ENCODE results near the gene PRKAG1.

Gene PRKAG1

DNA sequence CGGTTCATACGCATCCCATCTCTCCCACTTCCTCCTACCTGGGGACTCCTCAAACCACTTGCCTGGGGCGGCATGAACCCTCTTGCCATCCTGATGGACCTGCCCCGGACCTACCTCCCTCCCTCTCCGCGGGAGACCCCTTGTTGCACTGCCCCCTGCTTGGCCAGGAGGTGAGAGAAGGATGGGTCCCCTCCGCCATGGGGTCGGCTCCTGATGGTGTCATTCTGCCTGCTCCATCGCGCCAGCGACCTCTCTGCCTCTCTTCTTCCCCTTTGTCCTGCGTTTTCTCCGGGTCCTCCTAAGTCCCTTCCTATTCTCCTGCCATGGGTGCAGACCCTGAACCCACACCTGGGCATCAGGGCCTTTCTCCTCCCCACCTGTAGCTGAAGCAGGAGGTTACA, 36.8 kb downstream of the PRKAG1 start:
- no peak overlapping the region for H3K4me3 ChIP-seq (ENCODE audit: low read depth in 1 of 2, low read length in 2 of 2)
- H3K9me3 ChIP-seq (ENCODE audit: insufficient read depth, low read length, severe bottlenecking), result no peaks in the 10 kb centered on the region
- ATAC-seq (ENCODE audit: insufficient read depth, low read depth) (no peak), DNase-seq (no peak)
- H3K9ac ChIP-seq (ENCODE audit: low read depth, low read length), result no peak overlapping the region
- no peak overlapping the region for H3K27ac ChIP-seq (ENCODE audit: low read length)
- TF ChIP-seq, protein P1, sequence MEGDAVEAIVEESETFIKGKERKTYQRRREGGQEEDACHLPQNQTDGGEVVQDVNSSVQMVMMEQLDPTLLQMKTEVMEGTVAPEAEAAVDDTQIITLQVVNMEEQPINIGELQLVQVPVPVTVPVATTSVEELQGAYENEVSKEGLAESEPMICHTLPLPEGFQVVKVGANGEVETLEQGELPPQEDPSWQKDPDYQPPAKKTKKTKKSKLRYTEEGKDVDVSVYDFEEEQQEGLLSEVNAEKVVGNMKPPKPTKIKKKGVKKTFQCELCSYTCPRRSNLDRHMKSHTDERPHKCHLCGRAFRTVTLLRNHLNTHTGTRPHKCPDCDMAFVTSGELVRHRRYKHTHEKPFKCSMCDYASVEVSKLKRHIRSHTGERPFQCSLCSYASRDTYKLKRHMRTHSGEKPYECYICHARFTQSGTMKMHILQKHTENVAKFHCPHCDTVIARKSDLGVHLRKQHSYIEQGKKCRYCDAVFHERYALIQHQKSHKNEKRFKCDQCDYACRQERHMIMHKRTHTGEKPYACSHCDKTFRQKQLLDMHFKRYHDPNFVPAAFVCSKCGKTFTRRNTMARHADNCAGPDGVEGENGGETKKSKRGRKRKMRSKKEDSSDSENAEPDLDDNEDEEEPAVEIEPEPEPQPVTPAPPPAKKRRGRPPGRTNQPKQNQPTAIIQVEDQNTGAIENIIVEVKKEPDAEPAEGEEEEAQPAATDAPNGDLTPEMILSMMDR (IDR thresholded peaks at IDR 0.05; ENCODE audit: borderline replicate concordance, extremely low read depth, low read length, poor library complexity, severe bottlenecking), result no peak
- TF ChIP-seq EZH2 (IDR thresholded peaks at IDR 0.05; ENCODE audit: borderline replicate concordance, low read depth, low read length, severe bottlenecking), result no peak
- no peak overlapping the region for H2AFZ ChIP-seq (ENCODE audit: low read depth, low read length)
- no peak overlapping the region for H3K4me2 ChIP-seq (ENCODE audit: insufficient read depth, low read length)
- no peaks in the 10 kb centered on the region for H3K79me2 ChIP-seq (ENCODE audit: insufficient read depth, low read length)
- no peaks in the 10 kb centered on the region for H3K36me3 ChIP-seq (ENCODE audit: insufficient read depth, low read length)
- peaks cover 9% of the 10 kb centered on the region for H3K4me1 ChIP-seq (ENCODE audit: insufficient read depth, low read length)
- H3K27me3 ChIP-seq (ENCODE audit: insufficient read depth, low read length, poor library complexity), result peaks cover 48% of the 10 kb centered on the region
- H4K20me1 ChIP-seq (ENCODE audit: insufficient read depth, low read length), result no peaks in the 10 kb centered on the region

DNA sequence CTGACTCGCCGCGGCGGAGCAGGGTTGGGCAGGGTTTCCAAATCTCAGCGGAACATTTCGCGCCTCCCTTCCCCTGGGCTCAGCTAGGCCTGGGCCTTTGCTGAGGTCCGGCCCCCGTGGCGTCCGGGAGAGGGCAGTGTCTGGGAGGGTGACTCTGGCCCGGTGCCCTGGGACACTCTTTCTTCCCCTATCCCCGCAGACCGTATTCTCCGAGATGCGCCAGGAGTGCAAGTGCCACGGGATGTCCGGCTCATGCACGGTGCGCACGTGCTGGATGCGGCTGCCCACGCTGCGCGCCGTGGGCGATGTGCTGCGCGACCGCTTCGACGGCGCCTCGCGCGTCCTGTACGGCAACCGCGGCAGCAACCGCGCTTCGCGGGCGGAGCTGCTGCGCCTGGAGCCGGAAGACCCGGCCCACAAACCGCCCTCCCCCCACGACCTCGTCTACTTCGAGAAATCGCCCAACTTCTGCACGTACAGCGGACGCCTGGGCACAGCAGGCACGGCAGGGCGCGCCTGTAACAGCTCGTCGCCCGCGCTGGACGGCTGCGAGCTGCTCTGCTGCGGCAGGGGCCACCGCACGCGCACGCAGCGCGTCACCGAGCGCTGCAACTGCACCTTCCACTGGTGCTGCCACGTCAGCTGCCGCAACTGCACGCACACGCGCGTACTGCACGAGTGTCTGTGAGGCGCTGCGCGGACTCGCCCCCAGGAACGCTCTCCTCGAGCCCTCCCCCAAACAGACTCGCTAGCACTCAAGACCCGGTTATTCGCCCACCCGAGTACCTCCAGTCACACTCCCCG, 37.4 kb downstream of the PRKAG1 start:
- no peak for TF ChIP-seq EZH2 (IDR thresholded peaks at IDR 0.05; ENCODE audit: borderline replicate concordance, low read depth, low read length, severe bottlenecking)
- TF ChIP-seq, protein P1 (IDR thresholded peaks at IDR 0.05; ENCODE audit: borderline replicate concordance, extremely low read depth, low read length, poor library complexity, severe bottlenecking), result no peak
- Histone ChIP-seq H3K9ac (ENCODE audit: low read depth, low read length) (no peak overlapping the region), H2AFZ (ENCODE audit: low read depth, low read length) (no peak overlapping the region), H3K4me2 (ENCODE audit: insufficient read depth, low read length) (no peak overlapping the region), H3K27me3 (ENCODE audit: insufficient read depth, low read length, poor library complexity) (peaks cover 50% of the 10 kb centered on the region), H3K4me1 (ENCODE audit: insufficient read depth, low read length) (peaks cover 9% of the 10 kb centered on the region), H3K27ac (ENCODE audit: low read length) (no peak overlapping the region), H3K79me2 (ENCODE audit: insufficient read depth, low read length) (no peaks in the 10 kb centered on the region), H3K36me3 (ENCODE audit: insufficient read depth, low read length) (no peaks in the 10 kb centered on the region), H3K4me3 (ENCODE audit: low read depth in 1 of 2, low read length in 2 of 2) (no peak overlapping the region), H4K20me1 (ENCODE audit: insufficient read depth, low read length) (no peaks in the 10 kb centered on the region), H3K9me3 (ENCODE audit: insufficient read depth, low read length, severe bottlenecking) (no peaks in the 10 kb centered on the region)
- ATAC-seq (ENCODE audit: insufficient read depth, low read depth), result no peak
- no peak for DNase-seq

DNA sequence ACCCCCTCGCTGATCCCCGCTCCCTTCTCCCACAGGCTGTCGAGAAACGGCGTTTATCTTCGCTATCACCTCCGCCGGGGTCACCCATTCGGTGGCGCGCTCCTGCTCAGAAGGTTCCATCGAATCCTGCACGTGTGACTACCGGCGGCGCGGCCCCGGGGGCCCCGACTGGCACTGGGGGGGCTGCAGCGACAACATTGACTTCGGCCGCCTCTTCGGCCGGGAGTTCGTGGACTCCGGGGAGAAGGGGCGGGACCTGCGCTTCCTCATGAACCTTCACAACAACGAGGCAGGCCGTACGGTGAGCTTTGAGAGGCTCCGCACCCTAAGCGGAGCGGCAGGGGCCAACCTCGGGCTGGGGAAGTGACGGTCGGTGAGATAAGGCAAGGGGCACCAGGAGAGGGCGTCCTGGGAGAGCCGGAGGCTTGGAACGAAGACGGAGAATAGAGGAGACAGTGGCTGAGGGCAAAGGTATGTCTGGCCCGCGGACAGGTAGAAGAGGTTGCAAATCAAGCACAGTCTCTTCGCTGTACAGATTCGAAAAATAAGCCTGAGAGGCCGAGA, 38.1 kb downstream of the PRKAG1 start:
- H4K20me1 ChIP-seq (ENCODE audit: insufficient read depth, low read length), result no peaks in the 10 kb centered on the region
- H3K4me1 ChIP-seq (ENCODE audit: insufficient read depth, low read length), result peaks cover 9% of the 10 kb centered on the region
- H3K9ac ChIP-seq (ENCODE audit: low read depth, low read length), result no peak overlapping the region
- no peak overlapping the region for H2AFZ ChIP-seq (ENCODE audit: low read depth, low read length)
- no peaks in the 10 kb centered on the region for H3K79me2 ChIP-seq (ENCODE audit: insufficient read depth, low read length)
- no peak overlapping the region for H3K4me3 ChIP-seq (ENCODE audit: low read depth in 1 of 2, low read length in 2 of 2)
- H3K27me3 ChIP-seq (ENCODE audit: insufficient read depth, low read length, poor library complexity), result peaks cover 50% of the 10 kb centered on the region
- DNase-seq (no peak), ATAC-seq (ENCODE audit: insufficient read depth, low read depth) (no peak)
- TF ChIP-seq EZH2 (IDR thresholded peaks at IDR 0.05; ENCODE audit: borderline replicate concordance, low read depth, low read length, severe bottlenecking), result no peak
- TF ChIP-seq, protein P1 (IDR thresholded peaks at IDR 0.05; ENCODE audit: borderline replicate concordance, extremely low read depth, low read length, poor library complexity, severe bottlenecking), result no peak
- H3K27ac ChIP-seq (ENCODE audit: low read length), result no peak overlapping the region
- no peaks in the 10 kb centered on the region for H3K36me3 ChIP-seq (ENCODE audit: insufficient read depth, low read length)
- H3K9me3 ChIP-seq (ENCODE audit: insufficient read depth, low read length, severe bottlenecking), result no peaks in the 10 kb centered on the region
- no peak overlapping the region for H3K4me2 ChIP-seq (ENCODE audit: insufficient read depth, low read length)

Data from DND-41 (cell line).